NCI-H345 treated with DMSO at 0.1 percent for 48 hours (cell line): ENCODE results near the gene ACVR1.
A peak's percentile ranks its signal among the peaks of the same experiment; 100 is the strongest.
"Not testable (repeated sequence)": the region's sequence is repeated elsewhere in the genome, so short reads cannot be mapped to it uniquely, and the experiment has no call there.

Experiments
- DNase-seq: peaks from one replicate; lab custom pipeline; 2025; ENCODE audit not compliant: unreplicated experiment; lab: John Stamatoyannopoulos, UW

Gene ACVR1

GRCh38 chr2:157894694-157895435, 18.7 kb upstream of the ACVR1 start:
- no peak for DNase-seq

- DNase-seq, result no peak
Observed at GRCh38 chr2:157893611-157894010, 17.5 kb upstream of the ACVR1 start.

GRCh38 chr2:157891643-157892041, 15.5 kb upstream of the ACVR1 start:
- no peak for DNase-seq

- DNase-seq, result no peak
Observed at GRCh38 chr2:157890969-157891642, 15.0 kb upstream of the ACVR1 start.

- no peak for DNase-seq
Observed at GRCh38 chr2:157887946-157888345, 11.8 kb upstream of the ACVR1 start.

- DNase-seq, result not testable (repeated sequence)
Observed at GRCh38 chr2:157884533-157884932, 8.4 kb upstream of the ACVR1 start.

- DNase-seq, result no peak
Observed at GRCh38 chr2:157880927-157881326, 4.8 kb upstream of the ACVR1 start.

- no peak for DNase-seq
Observed at GRCh38 chr2:157877761-157878400, 1.8 kb upstream of the ACVR1 start.

GRCh38 chr2:157876786-157877138, 632 bp upstream of the ACVR1 start:
- DNase-seq, result peak; percentile 12

GRCh38 chr2:157875641-157876065, 477 bp downstream of the ACVR1 start:
- no peak for DNase-seq

- peak; percentile 15 for DNase-seq
Observed at GRCh38 chr2:157874997-157875640, 1.0 kb downstream of the ACVR1 start.

GRCh38 chr2:157874348-157874747, 1.8 kb downstream of the ACVR1 start:
- DNase-seq, result no peak

GRCh38 chr2:157872791-157873190, 3.3 kb downstream of the ACVR1 start:
- no peak for DNase-seq

GRCh38 chr2:157871415-157871814, 4.7 kb downstream of the ACVR1 start:
- DNase-seq, result no peak

- DNase-seq, result no peak
Observed at GRCh38 chr2:157868993-157869392, 7.1 kb downstream of the ACVR1 start.

- DNase-seq, result no peak
Observed at GRCh38 chr2:157867703-157868102, 8.4 kb downstream of the ACVR1 start.

GRCh38 chr2:157866666-157867642, 9.2 kb downstream of the ACVR1 start:
- no peak for DNase-seq

- DNase-seq, result no peak
Observed at GRCh38 chr2:157866202-157866601, 9.9 kb downstream of the ACVR1 start.

- no peak for DNase-seq
Observed at GRCh38 chr2:157864857-157865430, 11.2 kb downstream of the ACVR1 start.

- DNase-seq, result no peak
Observed at GRCh38 chr2:157858846-157859245, 17.3 kb downstream of the ACVR1 start.
